Thyroid gland (tissue), 4 donors: ENCODE measurements around the gene RAB31. TPM values are rescaled to one million over a fixed set of nuclear protein-coding genes. Genes with fewer than 3 reads are reported as not detected.

Source experiments
- DNase-seq, 2 donors: peaks; one replicate each; pipeline ENCODE4 v3.0.0-alpha.2; 2019
- H3K27ac ChIP-seq, 3 donors: fragments of 200-600 bp; sonication (generic); 1 replicate in 2 of 3; 2 replicates in 1 of 3; pipeline ENCODE4 v1.5.1; 2016 to 2019; ENCODE audit warnings: mild to moderate bottlenecking in 1 of 3, moderate library complexity in 1 of 3
- H3K27me3 ChIP-seq: fragments of 200-600 bp; sonication (generic); one replicate; pipeline ENCODE4 v1.5.1; 2019
- H3K36me3 ChIP-seq, 2 donors: fragments of 200-600 bp; sonication (generic); one replicate each; pipeline ENCODE4 v1.5.1; 2016 to 2019
- H3K4me1 ChIP-seq, 2 donors: fragments of 200-600 bp; sonication (generic); one replicate each; pipeline ENCODE4 v1.5.1; 2017 to 2019
- H3K4me3 ChIP-seq, 3 donors: fragments of 200-600 bp; sonication (generic); replicated peaks in 1 of 3; 1 replicate in 2 of 3; 2 replicates in 1 of 3; pipeline ENCODE4 v1.5.1; 2016; ENCODE audit warnings: mild to moderate bottlenecking in 1 of 3
- H3K9me3 ChIP-seq: fragments of 200-600 bp; sonication (generic); one replicate; pipeline ENCODE4 v1.5.1; 2017
- CTCF ChIP-seq, 6 experiments: fragments of 200-600 bp in 3 of 6; fragments of 450-650 bp in 3 of 6; sonication (generic) in 3 of 6; IDR thresholded peaks; one replicate each; pipeline ENCODE4 v1.5.1; 2016 to 2019; ENCODE audit warnings: antibody characterized with exemption in 6 of 6, mild to moderate bottlenecking in 2 of 6, inconsistent platforms in 1 of 6, moderate library complexity in 1 of 6
- POLR2A ChIP-seq, 2 donors: fragments of 450-650 bp; IDR thresholded peaks; one replicate each; pipeline ENCODE4 v1.6.1; 2017; ENCODE audit warnings: antibody characterized with exemption in 2 of 2, mild to moderate bottlenecking in 2 of 2, moderate library complexity in 1 of 2
- WGBS, 2 donors: methylation state at CpG; one replicate each; pipeline ENCODE4 v1.1.5; 2017; 5-methylcytosine and 5-hydroxymethylcytosine counted together
- intact Hi-C: fragments of 100-400 bp; cut with DNase I; formaldehyde crosslinking; loops from one replicate; pipeline ENCODE4 v1.15.1; 2023
- total RNA-seq, 4 donors: library from RNA; depleted of rRNA; stranded (reverse); fragments of >200 nt; gene quantifications; one replicate each; pipeline ENCODE4 v1.2.3, GENCODE V29; 2016

Gene RAB31
- total RNA-seq, 4 donors from 2014 or later, result 33.9 to 72.7 (median 40.8) TPM

DNA sequence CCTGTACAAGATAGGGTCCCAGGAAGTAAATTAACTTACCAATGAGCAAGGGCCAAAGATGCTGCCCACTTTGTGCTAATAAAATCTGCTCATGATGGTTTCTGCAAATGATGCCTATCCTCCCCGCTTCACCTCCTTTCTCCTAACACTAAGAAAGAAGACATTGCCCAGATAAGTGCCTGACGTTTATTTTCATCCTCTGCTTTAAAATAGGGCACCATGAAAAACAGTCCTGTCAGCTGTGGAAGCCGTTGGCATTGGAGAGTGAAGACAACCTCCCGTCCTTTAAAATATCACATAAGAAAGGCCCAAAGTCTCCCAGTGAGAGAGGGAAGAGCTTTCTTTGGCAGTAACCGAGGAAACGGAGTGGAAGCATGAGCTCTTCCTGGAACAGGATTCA, 176.0 kb downstream of the RAB31 start:
- no peak for TF ChIP-seq POLR2A (IDR thresholded peaks at IDR 0.05)
- no peak for TF ChIP-seq CTCF (IDR thresholded peaks at IDR 0.05)
- 87 to 89% methylated on average over 6 of the region's 6 CpGs for WGBS, 2 donors
- Histone ChIP-seq H3K27me3 (no peaks in the 10 kb centered on the region), H3K4me3 (no peak overlapping the region), H3K36me3 (no peaks in the 10 kb centered on the region), H3K4me1 (no peaks in the 10 kb centered on the region), H3K9me3 (no peaks in the 10 kb centered on the region), H3K27ac (no peak overlapping the region)
- intact Hi-C loops, result no loop called here
- no peak for DNase-seq

GRCh38 chr18:9884532-9885140, 176.5 kb downstream of the RAB31 start:
- no peaks in the 10 kb centered on the region for H3K9me3 ChIP-seq
- no peak for DNase-seq
- TF ChIP-seq CTCF (IDR thresholded peaks at IDR 0.05) (no peak), POLR2A (IDR thresholded peaks at IDR 0.05) (no peak)
- intact Hi-C loops, result no loop called here
- H3K27me3 ChIP-seq, result no peaks in the 10 kb centered on the region
- H3K36me3 ChIP-seq, result no peaks in the 10 kb centered on the region
- WGBS, 2 donors, result 90 to 95% methylated on average over 12 of the region's 12 CpGs
- H3K4me3 ChIP-seq, result no peak overlapping the region
- no peaks in the 10 kb centered on the region for H3K4me1 ChIP-seq
- no peak overlapping the region for H3K27ac ChIP-seq

- intact Hi-C loops, result no loop called here
- no peaks in the 10 kb centered on the region for H3K9me3 ChIP-seq
- WGBS, 2 donors, result 93 to 95% methylated on average over 8 of the region's 8 CpGs
- TF ChIP-seq CTCF (IDR thresholded peaks at IDR 0.05) (no peak), POLR2A (IDR thresholded peaks at IDR 0.05) (no peak)
- H3K27ac ChIP-seq, result no peak within 1 kb of the TSS
- no peaks in the 10 kb centered on the region for H3K27me3 ChIP-seq
- no peak for DNase-seq
- no peaks in the 10 kb centered on the region for H3K36me3 ChIP-seq
- H3K4me3 ChIP-seq, result no peak within 1 kb of the TSS
- H3K4me1 ChIP-seq, result no peaks in the 10 kb centered on the region
These were observed 177.3 kb downstream of the RAB31 start, which contains the start of gene TXNDC2 for GRCh38 chr18:9885170-9886004. Gene TXNDC2, plus strand, starts transcription at chr18:9885973. Its CDS starts 708 bp downstream, at chr18:9886681.

DNA sequence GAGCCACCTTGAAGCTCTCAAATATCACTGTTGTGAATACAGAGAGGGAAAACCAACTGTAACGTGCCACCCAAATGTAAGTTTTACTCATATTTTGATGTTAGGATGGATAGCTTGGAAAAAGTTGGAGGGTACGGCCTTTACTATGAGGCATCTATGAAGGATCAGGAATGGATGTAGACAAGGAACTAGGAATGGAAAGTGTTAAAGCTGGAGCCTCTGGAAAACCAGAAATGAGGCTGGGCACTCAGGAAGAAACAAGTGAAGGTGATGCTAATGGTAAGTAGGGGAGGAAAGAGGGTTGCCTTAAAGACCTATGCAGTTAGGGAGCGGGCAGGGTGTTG, 177.9 kb downstream of the RAB31 start:
- Histone ChIP-seq H3K9me3 (no peaks in the 10 kb centered on the region), H3K4me1 (no peaks in the 10 kb centered on the region), H3K36me3 (no peaks in the 10 kb centered on the region), H3K27ac (no peak overlapping the region), H3K4me3 (no peak overlapping the region), H3K27me3 (no peaks in the 10 kb centered on the region)
- TF ChIP-seq POLR2A (IDR thresholded peaks at IDR 0.05), result no peak
- TF ChIP-seq CTCF (IDR thresholded peaks at IDR 0.05), result no peak
- WGBS, 2 donors, result 90 to 99% methylated on average over 3 of the region's 3 CpGs
- intact Hi-C loops, result no loop called here
- no peak for DNase-seq

DNA sequence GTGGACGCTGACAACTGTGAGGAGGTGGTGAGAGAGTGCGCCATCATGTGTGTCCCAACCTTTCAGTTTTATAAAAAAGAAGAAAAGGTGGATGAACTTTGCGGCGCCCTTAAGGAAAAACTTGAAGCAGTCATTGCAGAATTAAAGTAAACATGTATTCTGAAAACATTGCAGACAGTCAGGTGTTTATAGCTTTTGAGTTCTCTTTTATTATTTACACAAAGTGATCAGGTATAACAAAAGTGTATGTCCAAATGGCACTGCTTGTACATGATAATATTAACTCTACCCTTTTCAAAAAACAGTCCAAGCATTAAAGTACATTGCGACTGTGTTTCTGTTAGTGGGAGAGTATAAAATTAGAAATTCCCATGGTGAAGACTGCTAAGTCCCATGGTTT, 179.9 kb downstream of the RAB31 start:
- TF ChIP-seq POLR2A (IDR thresholded peaks at IDR 0.05), result no peak
- no peak for TF ChIP-seq CTCF (IDR thresholded peaks at IDR 0.05)
- H3K27me3 ChIP-seq, result no peaks in the 10 kb centered on the region
- H3K27ac ChIP-seq, result no peak overlapping the region
- no peaks in the 10 kb centered on the region for H3K9me3 ChIP-seq
- intact Hi-C loops, result no loop called here
- H3K36me3 ChIP-seq, result no peaks in the 10 kb centered on the region
- DNase-seq, result no peak
- H3K4me1 ChIP-seq, result no peaks in the 10 kb centered on the region
- no peak overlapping the region for H3K4me3 ChIP-seq
- WGBS, 2 donors, result 96% methylated on average over 5 of the region's 5 CpGs
